Heart left ventricle (tissue), 13 donors: ENCODE measurements around the gene BTN2A1.

Source experiments
- POLR2A ChIP-seq, 2 donors: fragments of 450-650 bp; IDR thresholded peaks; one replicate each; pipeline ENCODE4 v1.6.1; 2017; ENCODE audit warnings: antibody characterized with exemption in 2 of 2, mild to moderate bottlenecking in 2 of 2, moderate library complexity in 2 of 2
- TF ChIP-seq, protein P1 (sequence below), 12 donors: fragments of 200-600 bp; sonication (generic) in 4 of 12; IDR thresholded peaks; one replicate each; pipeline versions ENCODE4 v1.5.0 to v1.8.0; 2018 to 2022; ENCODE audit warnings: antibody characterized with exemption in 12 of 12, mild to moderate bottlenecking in 5 of 12
- donor health status: ischemic (EF 13 %, LVEDD 7.1; RV severe dilation, severe dysfunction).
- donor health status: DM: no; HTN: yes; CAD: no.
- donor health status: DM: no; HTN: no; CAD: no.
- donor health status: ischemic (EF 25% LVEDD 6.9; RV normal size, moderate dysfunction).
- donor health status: ischemic (EF 25% LVEDD 5.7; RV mildly dilated, moderate dysfunction).
- donor health status: ischemic (EF 35%, LVEDD 5.7; RV mildly dilated, moderate dysfunction).
- donor health status: nonischemic (EF 11% LVEDD 7.7; RV severe dilation, severe dysfunction).
- donor health status: DM: yes; HTN: yes; CAD: no.
- donor health status: PGD.
- donor health status: ischemic (EF 29% LVEDD 5.4; RV normal size, mild dysfunction).
- donor health status: nonischemic (EF 23%, LVEDD 6.1; RV moderate dilation, normal function).

DNA sequence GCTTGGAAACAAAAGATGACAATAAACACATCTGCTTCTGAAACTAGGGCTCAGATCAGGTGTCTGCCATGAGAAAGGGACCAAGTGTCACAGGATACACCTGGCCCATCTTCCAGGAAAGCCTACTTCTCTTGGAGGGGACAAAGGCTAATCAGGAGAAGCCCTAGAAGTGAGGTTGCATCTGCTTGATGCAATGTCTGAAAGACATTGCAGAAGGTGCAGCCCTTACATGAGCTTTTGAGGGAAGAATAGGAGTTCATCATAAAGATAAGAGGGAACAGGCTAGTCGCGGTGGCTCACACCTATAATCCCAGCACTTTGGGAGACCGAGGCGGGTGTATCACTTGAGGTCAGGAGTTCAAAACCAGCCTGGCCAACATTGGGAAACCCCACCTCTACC lies 39.9 kb downstream of the BTN2A1 start:
- TF ChIP-seq, protein P1, sequence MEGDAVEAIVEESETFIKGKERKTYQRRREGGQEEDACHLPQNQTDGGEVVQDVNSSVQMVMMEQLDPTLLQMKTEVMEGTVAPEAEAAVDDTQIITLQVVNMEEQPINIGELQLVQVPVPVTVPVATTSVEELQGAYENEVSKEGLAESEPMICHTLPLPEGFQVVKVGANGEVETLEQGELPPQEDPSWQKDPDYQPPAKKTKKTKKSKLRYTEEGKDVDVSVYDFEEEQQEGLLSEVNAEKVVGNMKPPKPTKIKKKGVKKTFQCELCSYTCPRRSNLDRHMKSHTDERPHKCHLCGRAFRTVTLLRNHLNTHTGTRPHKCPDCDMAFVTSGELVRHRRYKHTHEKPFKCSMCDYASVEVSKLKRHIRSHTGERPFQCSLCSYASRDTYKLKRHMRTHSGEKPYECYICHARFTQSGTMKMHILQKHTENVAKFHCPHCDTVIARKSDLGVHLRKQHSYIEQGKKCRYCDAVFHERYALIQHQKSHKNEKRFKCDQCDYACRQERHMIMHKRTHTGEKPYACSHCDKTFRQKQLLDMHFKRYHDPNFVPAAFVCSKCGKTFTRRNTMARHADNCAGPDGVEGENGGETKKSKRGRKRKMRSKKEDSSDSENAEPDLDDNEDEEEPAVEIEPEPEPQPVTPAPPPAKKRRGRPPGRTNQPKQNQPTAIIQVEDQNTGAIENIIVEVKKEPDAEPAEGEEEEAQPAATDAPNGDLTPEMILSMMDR (IDR thresholded peaks at IDR 0.05), result no peak
- no peak for TF ChIP-seq POLR2A (IDR thresholded peaks at IDR 0.05)
